ENCODE data around the gene TRIOBP. TPM values are rescaled to one million over a fixed set of nuclear protein-coding genes. Genes with fewer than 3 reads are reported as not detected.

Gene TRIOBP
- polyA plus RNA-seq, 2 donors, result 57.8 to 63.8 TPM

DNA sequence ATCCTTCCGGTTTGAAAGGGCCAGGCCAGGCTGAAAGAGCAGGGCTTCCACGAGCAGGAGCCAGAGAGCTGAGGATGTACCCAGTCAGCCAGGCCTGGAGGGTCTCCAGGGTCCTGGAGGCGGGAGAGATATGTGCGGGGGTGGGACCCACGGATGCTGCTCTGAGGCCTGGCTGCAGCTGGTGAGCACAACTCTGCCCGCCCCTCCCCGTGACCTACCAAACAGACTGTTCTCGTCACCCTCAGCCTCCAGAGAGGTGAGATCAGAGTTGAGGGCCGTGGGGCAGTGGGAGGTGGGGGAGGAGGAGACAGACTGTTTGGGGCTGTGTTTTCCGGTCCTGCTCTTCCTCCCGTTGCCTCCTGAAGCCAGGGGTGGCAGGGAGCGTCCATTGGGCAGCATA lies 42.2 kb downstream of the TRIOBP start:
- H3K9me3 ChIP-seq (ENCODE audit: control insufficient read depth in 2 of 2, insufficient read depth in 1 of 2, low read depth in 1 of 2, low read length in 1 of 2), result no peaks in the 10 kb centered on the region
- peaks cover 5 to 11% of the 10 kb centered on the region in 2 donors for H3K4me1 ChIP-seq (ENCODE audit: control insufficient read depth in 2 of 2, insufficient read depth in 2 of 2, low read length in 1 of 2)
- H3K27ac ChIP-seq (ENCODE audit: low read depth in 2 of 2, low read length in 1 of 2), result peak overlapping the region in 1 of 2 donors; percentile 24
- H3K27me3 ChIP-seq (ENCODE audit: control insufficient read depth in 1 of 2, insufficient read depth in 2 of 2, low read length in 2 of 2), result no peaks in the 10 kb centered on the region
- no peak overlapping the region for H3K4me3 ChIP-seq (ENCODE audit: low read depth in 1 of 2, low read length in 2 of 2)
- WGBS, 2 donors, result 62 to 66% methylated on average over 12 of the region's 12 CpGs
- H3K36me3 ChIP-seq (ENCODE audit: control insufficient read depth in 2 of 2, insufficient read depth in 2 of 2, low read length in 1 of 2), result no peaks in the 10 kb centered on the region

DNA sequence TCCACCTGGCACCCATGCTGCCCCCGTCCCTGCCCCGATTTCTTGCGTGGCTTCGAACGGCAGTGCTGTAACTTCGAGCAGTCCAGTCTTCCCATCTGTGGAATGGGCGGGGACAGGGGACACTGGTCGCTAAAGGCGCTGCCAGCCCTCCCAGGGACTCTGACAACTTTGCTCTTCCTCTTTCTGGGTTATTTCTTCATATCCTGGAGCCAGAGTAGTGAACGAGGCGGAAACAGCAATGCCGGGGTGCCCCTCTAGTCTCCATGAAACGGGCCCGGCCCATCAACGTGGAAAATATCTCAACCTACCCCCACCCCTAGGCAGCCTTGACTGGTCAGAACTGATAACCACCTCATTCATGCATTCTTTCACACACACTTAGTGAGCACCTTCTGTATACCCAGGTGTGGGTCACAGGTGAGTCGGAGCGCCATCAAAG lies 42.8 kb downstream of the TRIOBP start:
- Histone ChIP-seq H3K4me3 (ENCODE audit: low read depth in 1 of 2, low read length in 2 of 2) (no peak overlapping the region), H3K9me3 (ENCODE audit: control insufficient read depth in 2 of 2, insufficient read depth in 1 of 2, low read depth in 1 of 2, low read length in 1 of 2) (no peaks in the 10 kb centered on the region), H3K4me1 (ENCODE audit: control insufficient read depth in 2 of 2, insufficient read depth in 2 of 2, low read length in 1 of 2) (peaks cover 5 to 11% of the 10 kb centered on the region in 2 donors), H3K27me3 (ENCODE audit: control insufficient read depth in 1 of 2, insufficient read depth in 2 of 2, low read length in 2 of 2) (no peaks in the 10 kb centered on the region), H3K27ac (ENCODE audit: low read depth in 2 of 2, low read length in 1 of 2) (peak overlapping the region in 1 of 2 donors; percentile 24), H3K36me3 (ENCODE audit: control insufficient read depth in 2 of 2, insufficient read depth in 2 of 2, low read length in 1 of 2) (peaks cover 0 to 4% of the 10 kb centered on the region in 2 donors)
- WGBS, 2 donors, result 85 to 87% methylated on average over 17 of the region's 17 CpGs

DNA sequence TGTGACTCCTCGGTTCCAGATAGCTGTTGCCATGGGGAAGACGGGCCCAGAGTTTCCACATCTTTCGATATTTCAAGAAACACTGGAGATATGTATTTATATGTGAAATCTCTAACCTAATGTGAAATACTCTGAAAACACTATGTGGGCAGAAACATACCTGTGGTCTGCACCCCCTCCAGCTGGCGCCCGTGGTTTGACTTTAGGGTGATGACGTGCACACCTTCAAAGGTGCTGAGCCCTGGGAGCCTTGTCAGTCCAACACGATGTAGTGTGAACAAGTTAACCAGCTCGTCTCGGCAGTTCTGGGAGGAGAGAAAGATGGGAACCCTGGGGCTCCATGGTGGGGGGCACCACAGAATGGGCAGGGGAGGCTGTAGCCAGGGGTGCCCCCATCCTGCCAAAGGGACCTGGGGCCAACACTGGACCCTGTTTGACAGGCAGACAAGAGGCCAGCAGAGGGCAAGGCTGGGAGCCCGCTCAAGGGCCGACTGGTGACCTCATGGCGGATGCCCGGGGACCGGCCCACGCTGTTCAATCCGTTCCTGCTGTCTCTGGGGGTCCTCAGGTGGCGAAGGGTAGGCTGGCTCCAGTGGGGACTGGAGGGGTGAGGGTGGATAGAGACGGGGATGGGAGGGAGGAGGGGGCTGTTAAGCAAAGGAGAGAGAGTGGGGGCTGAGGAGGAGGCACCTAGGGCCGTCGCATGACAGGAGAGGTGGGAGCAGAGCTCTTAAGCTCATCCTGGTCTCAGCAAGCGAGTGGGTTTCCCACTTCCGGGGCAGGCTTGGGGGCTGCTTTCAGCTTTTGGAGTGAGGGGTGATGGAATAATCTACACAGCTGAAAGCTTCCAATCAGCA lies 43.8 kb downstream of the TRIOBP start:
- Histone ChIP-seq H3K9me3 (ENCODE audit: control insufficient read depth in 2 of 2, insufficient read depth in 1 of 2, low read depth in 1 of 2, low read length in 1 of 2) (no peaks in the 10 kb centered on the region), H3K4me3 (ENCODE audit: low read depth in 1 of 2, low read length in 2 of 2) (no peak overlapping the region), H3K4me1 (ENCODE audit: control insufficient read depth in 2 of 2, insufficient read depth in 2 of 2, low read length in 1 of 2) (peaks cover 5 to 11% of the 10 kb centered on the region in 2 donors), H3K27ac (ENCODE audit: low read depth in 2 of 2, low read length in 1 of 2) (no peak overlapping the region), H3K36me3 (ENCODE audit: control insufficient read depth in 2 of 2, insufficient read depth in 2 of 2, low read length in 1 of 2) (peaks cover 0 to 4% of the 10 kb centered on the region in 2 donors), H3K27me3 (ENCODE audit: control insufficient read depth in 1 of 2, insufficient read depth in 2 of 2, low read length in 2 of 2) (no peaks in the 10 kb centered on the region)
- WGBS, 2 donors, result 70 to 78% methylated on average over 22 of the region's 22 CpGs

DNA sequence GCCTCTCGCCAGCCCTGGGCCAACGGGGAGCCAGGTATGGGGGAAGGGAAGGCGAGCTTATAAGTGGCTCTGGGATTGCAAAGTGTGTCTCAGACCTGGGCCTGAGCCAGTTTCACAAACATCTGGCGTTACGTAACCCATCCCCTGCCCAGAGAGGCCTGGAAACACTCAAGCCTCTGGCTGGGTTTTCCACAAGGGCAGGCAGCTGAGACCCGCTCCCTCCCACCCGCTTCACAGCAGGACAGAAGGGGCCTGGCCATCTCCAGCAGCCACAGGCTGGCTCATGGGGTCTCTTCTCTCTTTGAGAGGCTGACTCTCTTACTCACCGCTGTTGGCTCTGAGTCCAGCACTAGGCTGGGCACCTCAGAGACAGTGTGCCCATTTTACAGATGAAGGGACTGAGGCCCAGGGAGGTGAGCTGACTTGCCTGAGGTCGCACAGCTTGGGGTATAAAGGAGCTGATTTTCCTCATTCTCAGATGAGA lies 44.5 kb downstream of the TRIOBP start:
- H3K4me3 ChIP-seq (ENCODE audit: low read depth in 1 of 2, low read length in 2 of 2), result no peak overlapping the region
- H3K4me1 ChIP-seq (ENCODE audit: control insufficient read depth in 2 of 2, insufficient read depth in 2 of 2, low read length in 1 of 2), result peaks cover 5 to 11% of the 10 kb centered on the region in 2 donors
- 45 to 52% methylated on average over 9 of the region's 9 CpGs for WGBS, 2 donors

DNA sequence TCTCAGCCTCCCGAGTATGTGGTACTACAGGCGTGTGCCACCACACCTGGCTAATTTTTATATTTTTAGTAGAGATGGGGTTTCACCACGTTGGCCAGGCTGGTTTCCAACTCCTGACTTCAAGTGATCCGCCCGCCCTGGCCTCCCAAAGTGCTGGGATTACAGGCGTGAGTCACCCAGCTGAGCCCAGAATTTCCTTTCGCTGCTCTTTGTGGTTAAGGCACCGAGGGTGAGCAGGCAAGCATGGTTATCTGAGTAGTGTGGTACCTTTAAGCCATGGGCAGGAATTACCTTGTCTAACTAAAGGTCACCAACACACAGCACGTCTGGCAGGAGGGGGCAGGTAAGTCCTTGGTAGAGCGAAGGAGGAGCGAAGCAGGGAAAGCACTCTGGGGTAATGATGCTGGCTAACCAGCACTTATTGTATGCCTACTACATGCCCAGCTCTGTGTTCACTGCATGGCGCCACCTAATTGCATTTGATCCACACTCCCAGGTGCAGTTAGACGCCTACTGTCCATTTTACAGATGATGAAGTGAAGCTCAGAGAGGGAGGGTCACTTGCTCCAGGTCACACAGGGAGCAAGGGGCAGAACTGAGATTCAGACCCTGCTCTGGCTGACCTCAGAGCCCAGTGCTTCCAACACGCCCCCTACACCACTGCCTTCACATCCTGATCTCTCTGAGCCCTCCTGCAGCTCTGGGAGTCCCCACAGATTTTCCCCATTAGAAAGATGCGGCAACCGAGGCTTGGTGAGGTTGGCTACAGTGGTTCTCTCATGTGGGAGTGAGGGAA lies 45.7 kb downstream of the TRIOBP start:
- WGBS, 2 donors, result 56 to 59% methylated on average over 16 of the region's 16 CpGs
- Histone ChIP-seq H3K4me1 (ENCODE audit: control insufficient read depth in 2 of 2, insufficient read depth in 2 of 2, low read length in 1 of 2) (peaks cover 8 to 16% of the 10 kb centered on the region in 2 donors), H3K27me3 (ENCODE audit: control insufficient read depth in 1 of 2, insufficient read depth in 2 of 2, low read length in 2 of 2) (no peaks in the 10 kb centered on the region), H3K4me3 (ENCODE audit: low read depth in 1 of 2, low read length in 2 of 2) (no peak overlapping the region), H3K27ac (ENCODE audit: low read depth in 2 of 2, low read length in 1 of 2) (peak overlapping the region; percentile 19 to 70), H3K9me3 (ENCODE audit: control insufficient read depth in 2 of 2, insufficient read depth in 1 of 2, low read depth in 1 of 2, low read length in 1 of 2) (no peaks in the 10 kb centered on the region), H3K36me3 (ENCODE audit: control insufficient read depth in 2 of 2, insufficient read depth in 2 of 2, low read length in 1 of 2) (peaks cover 0 to 4% of the 10 kb centered on the region in 2 donors)

More for the DNA sequence above, 44.5 kb downstream of the TRIOBP start:
- H3K36me3 ChIP-seq (ENCODE audit: control insufficient read depth in 2 of 2, insufficient read depth in 2 of 2, low read length in 1 of 2), result peaks cover 0 to 4% of the 10 kb centered on the region in 2 donors
- no peaks in the 10 kb centered on the region for H3K27me3 ChIP-seq (ENCODE audit: control insufficient read depth in 1 of 2, insufficient read depth in 2 of 2, low read length in 2 of 2)
- no peaks in the 10 kb centered on the region for H3K9me3 ChIP-seq (ENCODE audit: control insufficient read depth in 2 of 2, insufficient read depth in 1 of 2, low read depth in 1 of 2, low read length in 1 of 2)
- H3K27ac ChIP-seq (ENCODE audit: low read depth in 2 of 2, low read length in 1 of 2), result peak overlapping the region in 1 of 2 donors; percentile 58

DNA sequence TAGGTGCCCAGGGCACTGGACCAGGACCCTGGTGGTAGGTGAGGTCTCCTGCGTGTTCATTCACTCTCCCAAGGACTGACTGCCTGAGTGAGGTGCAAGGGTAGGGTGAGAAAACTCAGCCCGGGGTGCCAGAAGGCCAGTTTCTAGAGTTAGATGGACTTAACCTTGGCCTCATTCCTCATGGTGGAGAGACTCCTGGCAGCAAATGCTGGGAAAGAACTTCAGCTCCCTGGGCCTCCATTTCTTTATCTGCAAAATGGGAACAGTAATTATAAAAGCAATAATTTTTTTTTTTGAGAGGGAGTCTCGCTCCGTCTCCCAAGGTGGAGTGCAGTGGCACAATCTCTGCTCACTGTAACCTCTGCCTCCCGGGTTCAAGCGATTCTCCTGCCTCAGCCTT lies 47.7 kb downstream of the TRIOBP start:
- H3K27me3 ChIP-seq (ENCODE audit: control insufficient read depth in 1 of 2, insufficient read depth in 2 of 2, low read length in 2 of 2), result no peaks in the 10 kb centered on the region
- no peak overlapping the region for H3K4me3 ChIP-seq (ENCODE audit: low read depth in 1 of 2, low read length in 2 of 2)
- H3K4me1 ChIP-seq (ENCODE audit: control insufficient read depth in 2 of 2, insufficient read depth in 2 of 2, low read length in 1 of 2), result peaks cover 8 to 26% of the 10 kb centered on the region in 2 donors
- no peak overlapping the region for H3K27ac ChIP-seq (ENCODE audit: low read depth in 2 of 2, low read length in 1 of 2)
- 82 to 90% methylated on average over 6 of the region's 6 CpGs for WGBS, 2 donors
- no peaks in the 10 kb centered on the region for H3K9me3 ChIP-seq (ENCODE audit: control insufficient read depth in 2 of 2, insufficient read depth in 1 of 2, low read depth in 1 of 2, low read length in 1 of 2)
- peaks cover 0 to 4% of the 10 kb centered on the region in 2 donors for H3K36me3 ChIP-seq (ENCODE audit: control insufficient read depth in 2 of 2, insufficient read depth in 2 of 2, low read length in 1 of 2)

DNA sequence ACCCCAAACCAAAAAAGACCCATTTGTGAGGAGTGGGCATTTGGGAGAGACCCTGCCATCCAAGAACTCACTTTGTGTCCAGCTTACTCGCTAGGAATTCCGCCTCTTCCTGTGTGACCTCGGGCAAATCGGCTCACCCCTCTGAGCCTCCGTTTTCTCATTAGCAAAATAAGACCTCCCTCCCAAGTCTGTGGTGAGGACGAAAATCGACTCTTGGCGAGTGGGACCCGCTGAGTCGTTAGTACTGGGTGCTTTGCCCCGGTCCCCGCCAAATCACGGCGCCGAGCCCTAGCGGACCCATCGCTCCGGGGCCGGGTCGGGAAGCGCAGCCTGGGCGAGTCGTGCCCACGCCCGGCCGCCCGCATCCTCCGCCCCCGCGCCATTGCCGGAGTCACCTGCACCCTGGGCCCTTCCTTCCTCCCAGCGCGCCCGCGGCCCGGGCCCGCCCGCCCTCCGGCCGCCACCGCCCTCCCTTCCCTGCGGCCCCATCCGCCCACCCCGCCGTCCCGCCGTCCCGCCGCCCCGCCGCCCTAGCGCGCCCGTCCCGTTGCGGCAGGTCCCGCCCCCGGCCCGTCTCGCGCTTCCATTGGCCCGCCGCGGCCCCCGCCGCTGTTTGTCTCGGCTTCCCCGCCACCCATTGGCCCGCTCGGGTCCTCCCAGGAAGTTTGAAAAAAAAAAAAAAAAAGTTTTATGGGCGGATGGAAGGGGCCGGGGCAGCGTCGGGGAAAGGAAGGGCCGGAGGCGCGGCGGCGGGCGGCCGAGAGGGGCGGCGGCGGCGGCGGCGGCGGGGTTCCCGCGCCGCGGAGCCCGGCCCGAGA lies 48.9 kb downstream of the TRIOBP start:
- H3K4me1 ChIP-seq (ENCODE audit: control insufficient read depth in 2 of 2, insufficient read depth in 2 of 2, low read length in 1 of 2), result peaks cover 8 to 36% of the 10 kb centered on the region in 2 donors
- H3K9me3 ChIP-seq (ENCODE audit: control insufficient read depth in 2 of 2, insufficient read depth in 1 of 2, low read depth in 1 of 2, low read length in 1 of 2), result no peaks in the 10 kb centered on the region
- peaks cover 0 to 4% of the 10 kb centered on the region in 2 donors for H3K36me3 ChIP-seq (ENCODE audit: control insufficient read depth in 2 of 2, insufficient read depth in 2 of 2, low read length in 1 of 2)
- H3K4me3 ChIP-seq (ENCODE audit: low read depth in 1 of 2, low read length in 2 of 2), result peak overlapping the region; percentile 71 to 97
- H3K27ac ChIP-seq (ENCODE audit: low read depth in 2 of 2, low read length in 1 of 2), result peak overlapping the region; percentile 97 to 98
- 0 to 1% methylated on average over 46 to 94 of the region's 94 CpGs for WGBS, 2 donors
- no peaks in the 10 kb centered on the region for H3K27me3 ChIP-seq (ENCODE audit: control insufficient read depth in 1 of 2, insufficient read depth in 2 of 2, low read length in 2 of 2)

DNA sequence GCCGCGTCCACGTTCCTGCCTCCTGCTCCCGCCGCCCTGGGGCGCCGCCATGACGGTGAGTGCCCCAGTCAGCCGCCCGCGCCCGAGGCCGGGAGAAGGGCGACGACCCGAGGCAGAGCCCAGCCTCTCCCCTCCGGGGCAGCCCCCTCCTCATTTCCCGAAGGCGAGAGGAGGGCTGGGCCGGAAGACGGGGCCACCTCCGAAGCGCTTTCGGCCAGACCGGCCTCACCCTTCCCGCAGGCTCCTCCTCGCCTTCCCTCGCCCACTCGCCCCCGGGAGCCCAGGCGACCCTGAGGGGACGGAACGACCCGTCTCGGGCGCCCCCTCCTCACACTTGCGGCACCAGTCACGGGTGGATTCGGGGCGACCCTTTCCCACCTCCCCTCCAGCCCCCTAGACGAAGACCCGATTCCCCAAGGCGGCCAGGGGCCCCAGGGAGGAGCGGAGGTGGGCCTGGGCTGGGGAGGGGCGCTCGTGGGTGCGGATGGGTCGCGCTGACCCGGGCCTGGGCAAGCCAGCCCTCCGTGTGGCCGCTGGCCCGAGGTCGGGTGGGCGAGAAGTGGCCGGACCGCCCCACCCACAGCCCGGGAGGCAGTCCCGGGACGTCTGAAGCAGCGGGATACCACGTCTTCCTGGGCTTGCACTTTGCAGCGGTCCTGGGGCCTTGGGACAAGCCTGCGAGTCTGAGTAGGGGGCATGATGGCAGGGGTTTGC lies 49.7 kb downstream of the TRIOBP start:
- H3K4me3 ChIP-seq (ENCODE audit: low read depth in 1 of 2, low read length in 2 of 2), result peak overlapping the region; percentile 71 to 97
- H3K27ac ChIP-seq (ENCODE audit: low read depth in 2 of 2, low read length in 1 of 2), result peak overlapping the region; percentile 97 to 98
- H3K36me3 ChIP-seq (ENCODE audit: control insufficient read depth in 2 of 2, insufficient read depth in 2 of 2, low read length in 1 of 2), result peaks cover 0 to 6% of the 10 kb centered on the region in 2 donors
- peaks cover 7 to 37% of the 10 kb centered on the region in 2 donors for H3K4me1 ChIP-seq (ENCODE audit: control insufficient read depth in 2 of 2, insufficient read depth in 2 of 2, low read length in 1 of 2)
- H3K9me3 ChIP-seq (ENCODE audit: control insufficient read depth in 2 of 2, insufficient read depth in 1 of 2, low read depth in 1 of 2, low read length in 1 of 2), result no peaks in the 10 kb centered on the region
- WGBS, 2 donors, result 1% methylated on average over 32 to 64 of the region's 64 CpGs
- no peaks in the 10 kb centered on the region for H3K27me3 ChIP-seq (ENCODE audit: control insufficient read depth in 1 of 2, insufficient read depth in 2 of 2, low read length in 2 of 2)

Data from esophagus (tissue), 2 donors.